ENCODE measurements around the gene SEC24C. TPM values are rescaled to one million over a fixed set of nuclear protein-coding genes. Genes with fewer than 3 reads are reported as not detected.

SEC24C gene
- total RNA-seq, 1 donor from 2014 or later: 89.8 TPM

DNA sequence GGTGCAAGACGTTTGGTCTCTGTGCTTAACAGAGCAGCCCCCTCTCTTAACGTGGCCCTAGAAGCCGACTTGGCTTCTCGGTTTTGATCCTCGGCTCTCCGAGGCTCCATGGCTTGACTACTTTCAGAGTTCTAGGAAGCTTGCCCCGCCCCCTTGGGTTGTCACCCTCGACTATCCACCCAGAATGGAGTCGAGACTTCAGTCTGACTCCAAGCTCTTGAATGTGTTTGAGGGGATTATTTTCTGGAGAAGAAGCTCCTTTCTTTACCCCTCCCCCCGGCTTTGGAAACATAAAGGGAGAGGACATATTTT, 448 bp downstream of the SEC24C start:
- Mint-ChIP-seq H3K36me3 (ENCODE audit: low read depth) (peaks cover 37% of the 10 kb centered on the region), H3K4me1 (peaks cover 43% of the 10 kb centered on the region), H3K4me3 (peak overlapping the region; percentile 100), H3K9me3 (no peaks in the 10 kb centered on the region), H3K27ac (peak overlapping the region; percentile 100), H3K27me3 (no peaks in the 10 kb centered on the region)
- intact Hi-C loops (cut with micrococcal nuclease): loop anchor here (1.0 to 5.0 kb wide), 7 partner anchors 14 to 249 kb away; partner anchors contain the start of genes NDST2 and ZSWIM8
- DNase-seq (no peak), ATAC-seq (ENCODE audit: low read depth) (no peak)
- POLR2A ChIA-PET: interaction anchor here (0.6 to 3.0 kb wide), 7 partner anchors 8 to 249 kb away, joined by 4 to 48 read pairs (median 15); partner anchors contain the start of genes CHCHD1 and PPP3CB
- CTCF ChIA-PET: no interaction called here
- no peak for TF ChIP-seq CTCF (IDR thresholded peaks at IDR 0.05)

GRCh38 chr10:73746721-73747120, 2.5 kb downstream of the SEC24C start:
- Mint-ChIP-seq H3K27me3 (no peaks in the 10 kb centered on the region), H3K9me3 (no peaks in the 10 kb centered on the region), H3K36me3 (ENCODE audit: low read depth) (peaks cover 58% of the 10 kb centered on the region), H3K4me1 (peaks cover 51% of the 10 kb centered on the region), H3K27ac (no peak overlapping the region), H3K4me3 (no peak overlapping the region)
- DNase-seq: no peak
- intact Hi-C loops (cut with micrococcal nuclease): no loop called here
- no peak for ATAC-seq (ENCODE audit: low read depth)
- TF ChIP-seq CTCF (IDR thresholded peaks at IDR 0.05): no peak
- CTCF ChIA-PET: no interaction called here
- POLR2A ChIA-PET: interaction anchor here (1.7 kb wide), 1 partner anchor 16 kb away, joined by 6 read pairs; no protein-coding TSS in a partner anchor

GRCh38 chr10:73750819-73751218, 6.6 kb downstream of the SEC24C start:
- Mint-ChIP-seq H3K9me3 (no peaks in the 10 kb centered on the region), H3K27me3 (no peaks in the 10 kb centered on the region), H3K4me1 (peaks cover 22% of the 10 kb centered on the region), H3K4me3 (no peak overlapping the region), H3K36me3 (ENCODE audit: low read depth) (peaks cover 72% of the 10 kb centered on the region), H3K27ac (no peak overlapping the region)
- POLR2A ChIA-PET: no interaction called here
- intact Hi-C loops (cut with micrococcal nuclease): no loop called here
- no peak for TF ChIP-seq CTCF (IDR thresholded peaks at IDR 0.05)
- no peak for DNase-seq
- ATAC-seq (ENCODE audit: low read depth): no peak
- CTCF ChIA-PET: no interaction called here

- CTCF ChIA-PET: interaction anchor here (0.7 kb wide), 1 partner anchor 9 kb away, joined by 3 read pairs; no protein-coding TSS in a partner anchor
These were observed 12.0 kb downstream of the SEC24C start for GRCh38 chr10:73756183-73756582.

More at GRCh38 chr10:73756183-73756582, 12.0 kb downstream of the SEC24C start:
- no peak for TF ChIP-seq CTCF (IDR thresholded peaks at IDR 0.05)
- Mint-ChIP-seq H3K27me3 (no peaks in the 10 kb centered on the region), H3K4me1 (peaks cover 10% of the 10 kb centered on the region), H3K27ac (no peak overlapping the region), H3K9me3 (no peaks in the 10 kb centered on the region), H3K4me3 (no peak overlapping the region), H3K36me3 (ENCODE audit: low read depth) (peaks cover 76% of the 10 kb centered on the region)
- POLR2A ChIA-PET: interaction anchor here (0.6 to 0.7 kb wide), 2 partner anchors 48 to 199 kb away, joined by 3 read pairs; no protein-coding TSS in a partner anchor
- intact Hi-C loops (cut with micrococcal nuclease): no loop called here
- DNase-seq (no peak), ATAC-seq (ENCODE audit: low read depth) (no peak)
